GM19035 (cell line): ENCODE data around the gene MORF4L1.
"Not testable (repeated sequence)": the region's sequence is repeated elsewhere in the genome, so short reads cannot be mapped to it uniquely, and the experiment has no call there.

Source experiments
- ATAC-seq: cut with Tn5 transposase; IDR thresholded peaks from one replicate; pipeline ENCODE4 v1.9.1; 2021; ENCODE audit not compliant: unreplicated experiment

MORF4L1 gene

DNA sequence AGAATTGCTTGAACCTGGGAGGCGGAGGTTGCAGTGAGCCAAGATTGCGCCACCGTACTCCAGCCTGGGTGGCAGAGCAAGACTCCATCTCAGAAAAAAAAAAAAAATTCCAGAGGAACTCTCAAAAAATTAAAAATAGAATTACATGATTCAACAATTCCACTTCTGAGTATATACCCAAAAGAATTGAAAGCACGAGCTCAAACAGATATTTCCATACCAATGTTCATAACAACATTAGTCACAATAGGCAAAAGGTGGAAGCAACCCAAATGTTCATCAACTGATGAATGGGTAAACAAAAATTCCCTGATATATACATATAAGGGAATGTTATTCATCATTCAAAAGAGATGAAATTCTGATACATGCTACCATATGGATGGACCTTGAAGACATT, 16.9 kb upstream of the MORF4L1 start:
- no peak for ATAC-seq

DNA sequence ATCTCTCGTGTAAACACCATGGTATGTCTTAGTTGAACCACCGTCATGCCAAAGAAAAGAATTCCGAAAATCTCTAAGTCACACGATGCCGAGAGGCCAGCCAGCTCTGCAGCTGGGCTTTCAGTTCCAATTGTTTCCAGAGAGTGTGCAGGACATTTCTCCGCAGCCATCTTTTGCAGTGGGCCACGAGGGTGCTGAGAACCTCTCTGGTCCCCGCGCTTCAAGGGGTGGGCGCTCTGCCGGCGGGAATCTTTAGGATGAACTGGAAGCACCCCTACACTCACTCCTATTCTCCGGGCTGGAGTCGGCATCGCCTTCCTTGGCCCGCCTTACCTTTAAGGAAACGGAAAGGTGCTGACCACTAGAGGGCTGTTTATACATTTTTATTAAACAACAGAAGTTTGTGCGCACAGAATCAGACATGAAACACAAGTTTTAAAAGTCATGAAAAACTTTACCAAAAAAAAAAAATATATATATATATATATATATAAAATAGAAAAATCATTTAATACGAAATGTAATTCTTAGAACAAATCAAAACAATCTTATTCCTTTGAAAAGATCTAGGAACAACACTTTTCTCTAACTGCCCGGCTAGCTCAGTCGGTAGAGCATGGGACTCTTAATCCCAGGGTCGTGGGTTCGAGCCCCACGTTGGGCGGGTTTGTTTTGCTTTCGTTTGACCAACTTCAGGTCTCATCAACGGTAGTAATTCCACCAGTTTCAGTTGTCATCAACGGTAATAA, 12.5 kb upstream of the MORF4L1 start:
- peak; percentile 84 for ATAC-seq

DNA sequence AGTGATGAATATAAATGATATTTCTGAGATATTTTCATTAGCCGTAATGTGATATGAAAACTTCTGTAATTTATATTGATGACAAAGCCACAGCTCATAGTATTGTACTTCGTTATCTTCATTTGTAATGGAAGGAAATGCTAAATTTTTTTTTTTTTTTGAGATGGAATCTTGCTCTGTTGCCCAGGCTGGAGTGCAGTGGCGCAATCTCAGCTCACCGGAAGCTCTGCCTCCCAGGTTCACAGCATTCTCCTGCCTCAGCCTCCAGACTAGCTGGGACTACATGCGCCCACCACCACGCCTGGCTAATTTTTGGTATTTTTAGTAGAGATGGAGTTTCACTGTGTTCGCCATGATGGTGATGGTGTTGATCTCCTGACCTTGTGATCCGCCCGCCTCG, 7.1 kb upstream of the MORF4L1 start:
- not testable (repeated sequence) for ATAC-seq

DNA sequence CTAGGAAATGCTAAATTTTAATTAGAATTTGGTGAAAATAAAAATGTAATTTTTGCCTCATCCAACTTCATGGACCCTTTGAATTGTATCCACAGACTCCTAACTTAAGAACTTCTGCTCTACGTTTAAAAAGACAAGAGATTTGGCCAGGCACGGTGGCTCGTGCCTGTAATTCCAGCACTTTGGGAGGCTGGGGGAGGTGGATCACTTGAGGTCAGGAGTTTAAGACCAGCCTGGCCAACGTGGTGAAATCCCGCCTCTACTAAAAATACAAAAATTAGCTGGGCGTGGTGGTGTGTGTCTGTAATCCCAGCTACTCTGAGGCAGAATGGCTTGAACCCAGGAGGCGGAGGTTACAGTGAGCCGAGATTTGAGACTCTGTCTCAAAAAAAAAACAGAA, 6.7 kb upstream of the MORF4L1 start:
- not testable (repeated sequence) for ATAC-seq

DNA sequence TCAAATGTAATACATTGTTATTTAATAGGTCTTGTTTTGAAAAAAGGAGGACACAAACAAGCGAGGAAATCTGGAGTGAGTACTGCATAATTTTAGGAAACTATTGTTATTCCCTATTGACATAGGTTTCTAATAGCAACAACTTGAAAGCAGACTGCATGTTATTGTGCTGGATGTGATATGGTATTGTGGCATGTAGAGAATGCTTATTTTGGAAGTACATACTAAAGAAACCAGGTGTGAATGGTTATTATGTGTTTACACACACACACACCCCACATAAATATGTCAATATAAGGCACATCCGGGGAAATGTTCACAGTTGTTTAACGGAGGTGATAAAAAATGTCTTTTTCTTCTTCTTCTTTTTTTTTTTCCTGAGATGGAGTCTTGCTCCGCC, 5.9 kb upstream of the MORF4L1 start:
- ATAC-seq: no peak

DNA sequence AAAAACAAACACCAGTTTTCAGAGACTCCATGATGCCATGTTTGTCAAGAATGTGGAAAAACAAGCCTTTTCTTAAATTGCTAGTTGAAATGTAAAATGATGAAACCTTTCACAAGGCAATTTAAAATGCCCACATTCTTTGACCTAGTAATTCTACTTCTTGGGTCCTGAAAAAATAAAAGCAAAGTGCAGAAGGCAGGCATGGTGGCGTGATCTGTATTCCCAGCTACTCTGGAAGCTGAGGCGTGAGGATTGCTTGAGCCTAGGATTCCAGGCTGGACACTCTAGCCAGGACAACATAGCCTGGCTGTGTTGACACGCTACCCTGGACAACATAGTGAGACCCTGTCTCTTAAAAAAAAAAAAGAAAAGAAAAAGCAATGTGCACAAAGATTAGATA, 4.3 kb upstream of the MORF4L1 start:
- ATAC-seq: no peak

DNA sequence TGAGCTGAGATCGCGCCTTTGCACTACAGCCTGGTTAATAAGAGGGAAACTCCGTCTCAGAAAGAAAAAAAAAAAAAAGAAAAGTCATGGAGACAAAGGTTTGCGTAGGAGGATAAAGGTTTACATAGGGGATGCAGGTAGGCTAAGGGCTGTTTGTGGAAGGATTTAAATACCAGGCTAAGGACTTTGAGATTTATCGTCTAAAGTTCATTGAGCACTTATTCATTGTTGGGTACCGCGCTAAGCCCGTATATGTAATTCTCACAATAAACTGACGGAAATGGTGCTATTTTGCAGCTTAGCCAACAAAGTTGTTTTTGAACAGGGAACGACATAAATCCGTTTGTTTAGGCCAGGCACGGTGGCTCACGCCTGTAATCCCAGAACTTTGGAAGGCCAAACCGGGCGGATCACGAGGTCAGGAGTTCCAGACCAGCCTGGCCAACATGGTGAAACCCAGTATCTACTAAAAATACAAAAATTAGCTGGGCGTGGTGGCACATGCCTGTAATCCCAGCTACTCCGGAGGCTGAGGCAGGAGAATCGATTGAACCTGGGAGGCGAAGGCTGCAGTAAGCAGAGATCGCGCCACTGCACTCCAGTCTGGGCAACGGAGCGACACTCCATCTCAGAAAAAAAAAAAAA, 1.1 kb upstream of the MORF4L1 start:
- not testable (repeated sequence) for ATAC-seq

DNA sequence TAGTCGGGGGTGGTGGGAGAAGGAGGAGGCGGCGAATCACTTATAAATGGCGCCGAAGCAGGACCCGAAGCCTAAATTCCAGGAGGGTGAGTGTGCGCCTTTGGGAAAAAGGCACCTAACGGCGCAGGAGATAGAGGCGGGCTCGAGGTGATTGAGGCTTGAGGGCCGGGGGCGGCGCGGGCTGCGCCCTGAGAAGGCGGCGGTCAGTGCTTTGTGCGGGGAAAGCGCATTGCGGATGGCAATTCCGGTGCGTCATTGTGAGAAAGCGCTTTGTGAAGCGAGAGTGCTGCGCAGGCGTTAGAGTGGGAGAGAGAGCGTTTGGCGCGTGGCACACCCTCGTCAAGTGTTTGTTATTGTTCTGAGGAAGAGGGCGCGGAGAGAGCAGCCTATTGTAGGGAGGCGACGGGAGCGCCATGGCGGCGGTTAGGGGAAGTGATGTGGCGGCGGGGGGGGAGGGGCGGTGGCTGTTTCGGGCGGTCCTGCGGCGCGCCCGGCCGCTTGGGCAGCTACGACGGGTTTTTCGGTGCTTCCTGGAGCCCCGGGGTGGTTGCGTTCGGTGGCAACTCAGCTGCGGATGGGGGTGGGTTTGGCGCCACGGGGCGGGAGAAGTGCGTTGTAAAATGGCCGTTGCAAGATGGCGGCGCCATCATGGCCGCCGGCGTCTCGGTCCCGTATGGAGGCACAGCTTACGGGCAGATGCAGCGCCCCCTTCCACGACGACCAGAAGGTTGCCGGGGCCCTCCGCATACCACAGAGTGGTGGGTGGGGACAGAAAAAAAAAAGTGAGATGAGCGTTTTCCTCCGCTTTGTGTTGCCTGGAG, 492 bp downstream of the MORF4L1 start:
- peak; percentile 69 for ATAC-seq

DNA sequence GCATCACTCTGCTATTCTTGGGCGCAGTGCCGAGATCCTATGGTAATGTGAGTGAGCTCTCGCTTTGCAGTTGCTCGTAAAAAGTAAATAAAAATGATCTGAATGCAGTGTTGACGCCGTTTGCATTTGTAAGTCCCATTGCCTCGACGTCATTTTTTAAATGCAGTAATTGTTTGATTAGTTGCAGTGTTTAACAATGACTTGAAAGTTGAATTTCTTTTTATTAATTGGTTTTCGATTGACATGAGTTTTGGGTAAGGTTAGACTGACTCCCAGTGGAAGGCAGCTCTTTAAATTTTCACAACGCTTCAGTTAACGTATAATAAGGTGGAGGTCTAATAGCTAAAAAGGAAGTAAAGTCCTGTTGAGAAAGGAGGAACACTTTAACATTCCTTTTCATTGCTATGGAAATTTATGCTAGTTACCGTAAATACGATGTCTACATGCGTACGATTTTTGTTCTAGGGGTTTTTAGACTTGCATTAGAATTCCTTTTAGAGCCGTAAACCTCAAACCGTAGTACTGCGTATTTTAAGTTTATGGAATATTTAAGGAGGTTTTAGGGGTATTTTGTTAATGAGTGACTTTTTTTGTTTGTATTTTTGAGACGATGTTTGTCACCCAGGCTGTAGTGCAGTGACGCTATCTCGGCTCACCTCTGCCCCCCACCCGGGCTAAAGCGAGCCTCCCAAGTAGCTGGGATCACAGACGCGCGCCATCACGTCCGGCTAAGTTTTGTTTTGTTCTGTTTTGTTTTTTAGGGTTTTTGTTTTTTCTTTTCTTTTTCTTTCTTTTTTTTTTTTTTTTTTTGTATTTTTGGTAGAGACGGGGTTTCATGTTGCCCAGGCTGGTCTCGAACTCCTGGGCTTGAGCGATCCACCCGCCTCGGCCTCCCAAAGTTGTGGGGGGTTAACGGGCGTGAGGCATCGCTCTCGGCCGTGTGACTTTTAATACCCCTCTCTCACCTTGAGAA, 1.4 kb downstream of the MORF4L1 start:
- no peak for ATAC-seq

DNA sequence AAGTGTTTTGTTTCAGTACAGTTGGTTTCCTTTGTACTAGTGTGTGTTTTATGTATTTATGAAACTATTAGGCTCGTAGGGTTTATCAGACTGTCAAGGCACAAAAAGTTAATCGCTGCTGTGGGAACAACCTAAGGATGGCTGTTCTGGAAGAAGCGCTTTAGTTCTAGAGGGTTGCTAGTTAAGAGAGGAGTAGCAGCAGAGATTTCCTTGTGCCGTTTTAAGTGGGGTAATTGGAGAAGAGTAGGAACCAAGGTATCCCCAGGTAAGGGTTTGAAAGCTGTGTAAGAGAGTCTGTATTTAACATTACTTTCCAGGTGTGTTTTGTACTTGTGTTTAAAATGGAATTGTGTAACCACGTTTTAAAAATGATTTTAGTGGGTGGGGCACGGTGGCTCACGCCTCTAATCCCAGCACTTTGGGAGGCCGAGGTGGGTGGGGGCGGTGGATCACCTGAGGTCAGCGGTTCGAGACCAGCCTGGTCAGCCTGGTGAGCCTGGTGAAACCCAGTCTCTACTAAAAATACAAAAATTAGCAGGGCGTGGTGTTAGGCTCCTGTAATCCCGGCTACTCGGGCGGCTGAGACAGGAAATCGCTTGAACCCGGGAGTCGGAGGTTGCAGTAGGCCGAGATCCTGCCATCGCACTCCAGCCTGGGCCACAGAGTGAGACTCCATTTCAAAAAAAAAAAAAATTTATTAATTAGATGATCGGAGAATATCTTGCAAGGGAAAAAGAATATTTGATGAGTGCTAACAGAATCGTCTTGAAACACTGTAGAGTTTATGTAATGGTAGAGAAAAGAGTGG, 2.6 kb downstream of the MORF4L1 start:
- ATAC-seq: no peak

DNA sequence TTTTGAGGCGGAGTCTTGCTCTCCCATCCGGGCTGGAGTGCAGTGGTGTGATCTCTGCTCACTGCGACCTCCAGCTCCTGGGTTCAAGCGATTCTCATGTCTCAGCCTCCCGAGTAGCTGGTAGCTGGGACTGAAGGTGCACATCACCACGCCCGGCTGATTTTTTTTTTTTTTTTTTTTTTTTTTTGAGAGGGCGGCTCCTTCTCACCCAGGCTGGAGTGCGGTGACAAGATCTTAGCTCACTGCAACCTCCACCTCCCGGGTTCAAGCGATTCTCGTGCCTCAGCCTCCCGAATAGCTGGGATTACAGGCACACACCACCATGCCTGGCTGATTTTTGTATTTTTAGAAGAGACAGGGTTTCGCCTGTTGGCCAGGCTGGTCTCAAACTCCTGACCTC, 4.3 kb downstream of the MORF4L1 start:
- ATAC-seq: not testable (repeated sequence)

DNA sequence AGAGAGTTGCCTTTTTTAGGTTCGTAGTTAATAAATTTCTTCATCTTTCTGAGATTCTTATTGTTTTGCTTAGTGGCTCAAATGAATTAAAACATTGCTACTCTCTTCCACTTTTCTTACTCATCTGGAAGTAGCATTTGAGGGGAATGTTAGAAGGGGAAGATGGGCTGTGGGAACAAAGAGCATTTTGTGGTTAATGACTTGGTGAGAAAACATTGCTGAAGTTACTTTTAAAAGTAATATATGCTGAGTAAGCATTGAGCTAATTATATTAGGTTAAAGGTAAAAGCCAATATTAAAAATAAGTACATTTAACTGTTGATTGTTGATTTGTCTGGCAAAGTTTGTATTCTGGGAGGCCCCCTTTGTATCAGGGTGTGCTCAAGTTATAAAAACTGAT, 5.7 kb downstream of the MORF4L1 start:
- no peak for ATAC-seq

DNA sequence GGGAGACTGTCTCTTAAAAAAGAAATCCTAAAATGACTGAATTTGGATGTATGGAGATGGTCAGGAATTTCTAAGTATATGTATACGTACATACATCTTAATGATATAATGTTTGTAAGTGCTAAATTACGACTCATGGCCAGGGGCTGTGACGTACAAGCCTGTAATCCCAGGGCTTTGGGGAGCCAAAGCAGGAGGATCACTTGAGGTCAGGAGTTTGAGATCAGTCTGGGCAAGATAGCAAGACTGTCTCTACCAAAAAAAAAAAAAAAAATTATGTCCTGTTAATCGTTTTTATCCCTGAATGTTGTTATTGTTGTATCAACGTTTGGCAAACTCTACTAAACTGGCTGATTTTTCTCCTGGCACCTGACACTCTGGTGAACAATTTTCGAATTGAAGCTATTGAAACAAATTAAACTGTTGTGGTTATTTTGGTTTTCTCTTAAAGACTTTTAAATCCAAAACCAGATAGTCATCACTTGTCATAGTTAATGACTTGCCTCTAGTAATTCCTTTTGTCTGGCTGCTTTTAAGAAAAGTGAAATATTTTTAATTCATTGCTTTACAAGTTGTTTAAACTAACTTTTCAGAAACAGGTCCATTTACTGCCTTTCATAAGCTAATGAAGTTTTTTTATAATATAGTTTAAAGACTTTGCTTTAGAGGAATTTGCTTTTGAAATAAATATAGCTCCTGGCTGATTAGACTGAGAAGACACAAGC, 7.0 kb downstream of the MORF4L1 start:
- no peak for ATAC-seq

DNA sequence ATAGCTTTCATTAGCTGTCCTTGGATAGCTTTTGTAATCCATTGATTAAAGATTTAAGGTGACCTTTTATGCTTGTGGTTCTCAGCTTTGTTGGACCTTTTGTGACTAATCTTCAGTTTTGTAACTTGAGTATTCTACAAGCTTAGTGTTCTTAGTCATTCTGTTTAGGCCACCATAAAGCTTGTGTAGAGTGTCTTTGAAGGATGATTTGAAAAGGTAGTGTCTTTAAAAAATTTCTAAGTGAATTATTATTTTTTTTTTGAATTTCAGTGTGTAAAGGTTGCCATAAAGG, 7.5 kb downstream of the MORF4L1 start:
- ATAC-seq: no peak

DNA sequence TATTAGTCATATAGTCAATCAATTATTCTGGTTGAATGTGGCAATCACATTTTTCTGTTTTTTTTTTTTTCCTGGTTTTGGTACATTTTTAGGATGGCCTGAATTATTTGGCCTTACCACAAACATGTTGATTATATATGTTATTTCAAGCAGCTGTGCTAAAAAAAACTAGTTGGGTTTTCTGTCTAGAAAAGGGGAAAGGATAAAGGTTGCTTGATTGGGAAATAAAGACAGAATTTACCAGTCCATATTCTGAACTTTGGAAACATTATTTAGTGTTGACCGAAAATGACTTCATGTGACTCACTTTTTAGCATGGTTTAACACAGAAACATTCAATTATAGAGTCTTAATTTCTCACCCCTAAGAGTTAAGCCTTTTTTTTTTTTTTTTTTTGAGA, 8.1 kb downstream of the MORF4L1 start:
- no peak for ATAC-seq

DNA sequence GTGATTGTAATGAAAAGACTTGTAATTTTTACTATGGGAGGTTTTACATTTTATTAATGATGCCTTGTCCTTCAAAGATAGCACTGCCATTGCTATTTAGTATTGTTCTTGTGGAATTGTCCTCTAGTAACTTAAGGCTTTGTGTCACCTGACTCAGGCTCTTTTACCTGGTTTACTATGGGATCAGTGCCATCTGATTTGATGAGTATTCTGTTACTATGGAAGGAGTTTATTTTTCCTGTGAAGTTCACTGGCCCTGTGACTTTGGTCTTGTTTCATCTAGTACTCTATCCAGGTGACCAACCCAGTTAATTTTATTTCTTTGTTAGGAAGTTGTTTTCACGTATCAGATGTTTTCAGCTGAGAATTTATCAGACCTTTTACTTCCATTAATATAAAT, 9.0 kb downstream of the MORF4L1 start:
- ATAC-seq: no peak

DNA sequence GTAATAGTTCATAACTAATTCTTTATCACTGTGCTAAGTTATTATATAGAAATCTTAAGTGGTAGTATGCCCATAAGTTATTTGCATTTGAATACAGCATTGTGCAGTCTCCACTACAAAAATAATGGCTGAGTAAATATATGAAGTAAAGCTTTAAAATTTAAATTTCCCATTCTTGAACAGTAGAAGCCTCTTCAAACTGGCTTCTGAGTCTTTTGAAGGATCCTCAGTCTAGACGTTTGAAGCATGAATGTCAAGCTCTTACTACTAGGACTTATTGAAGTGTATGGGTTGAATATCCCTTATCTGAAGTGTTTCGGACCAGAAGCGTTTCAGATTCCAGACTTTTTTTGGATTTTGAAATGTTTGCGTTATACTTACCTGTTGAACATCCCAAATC, 16.3 kb downstream of the MORF4L1 start:
- ATAC-seq: no peak

DNA sequence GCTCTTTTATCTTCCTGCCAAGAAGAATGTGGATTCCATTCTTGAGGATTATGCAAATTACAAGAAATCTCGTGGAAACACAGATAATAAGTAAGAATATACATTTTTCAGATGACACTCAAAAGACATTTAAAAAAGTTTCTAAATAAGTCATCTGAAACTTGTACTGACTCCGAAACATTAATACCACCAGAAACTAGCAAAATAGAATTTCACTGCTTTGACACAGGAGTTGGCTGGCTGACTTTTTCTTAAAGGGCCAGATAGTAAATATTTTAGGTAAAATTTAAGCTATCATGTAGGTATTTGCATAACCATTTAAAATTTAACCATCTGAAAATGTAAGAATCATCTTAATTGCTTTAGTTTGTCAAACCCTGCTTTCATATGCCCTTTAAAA, 20.8 kb downstream of the MORF4L1 start:
- no peak for ATAC-seq

DNA sequence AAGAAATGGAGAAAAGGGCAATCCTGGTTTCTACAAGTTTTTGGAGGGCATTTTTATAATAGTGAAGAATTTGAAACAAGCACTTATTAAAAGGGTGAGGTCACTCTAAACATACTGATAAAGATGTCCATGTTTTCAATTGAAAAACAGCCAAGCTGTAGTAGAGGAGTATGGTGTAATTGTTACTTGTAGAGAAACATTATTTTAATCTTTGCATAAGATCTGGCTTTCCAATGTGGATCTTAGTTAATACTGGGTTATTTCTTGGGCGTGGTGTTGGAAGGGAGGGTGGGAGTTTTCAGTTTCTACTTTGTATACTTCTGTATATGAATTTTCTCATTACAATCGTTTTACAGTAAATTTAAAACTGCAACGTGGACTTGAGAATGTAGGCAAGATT, 22.8 kb downstream of the MORF4L1 start:
- no peak for ATAC-seq

DNA sequence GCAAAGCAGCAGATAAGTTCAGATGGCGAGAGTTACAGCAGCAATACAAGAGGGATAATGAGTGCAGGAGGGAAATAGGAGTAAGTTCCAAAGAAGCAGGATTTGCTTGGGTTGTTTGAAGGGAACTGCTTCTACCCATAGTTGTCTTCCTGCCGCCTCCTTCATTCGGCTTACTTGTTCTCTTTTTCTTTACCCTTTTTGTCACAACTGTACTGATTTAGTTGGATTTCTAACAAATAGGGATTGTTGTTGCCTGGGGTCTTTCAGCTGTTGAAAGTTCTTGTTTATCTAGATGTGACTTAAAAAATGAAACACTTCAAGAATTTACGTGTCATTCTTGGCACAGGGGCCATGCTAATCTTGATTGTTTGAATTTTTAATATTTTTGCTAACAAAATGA, 25.9 kb downstream of the MORF4L1 start:
- ATAC-seq: no peak
